Measurements from ENCODE around the gene ADCK1. TPM values are rescaled to one million over a fixed set of nuclear protein-coding genes. Genes with fewer than 3 reads are reported as not detected.

Gene ADCK1
- total RNA-seq, 2 donors from 2014 or later: 5.0 to 6.2 TPM

- DNase-seq (ENCODE audit: low spot score): no peak
- intact Hi-C loops (cut with DNase I): no loop called here
Measured at GRCh38 chr14:77965919-77966435, 166.1 kb downstream of the ADCK1 start.

- intact Hi-C loops (cut with DNase I): no loop called here
- DNase-seq (ENCODE audit: low spot score): no peak
Measured at GRCh38 chr14:77967110-77967509, 167.2 kb downstream of the ADCK1 start.

GRCh38 chr14:77970646-77971045 lies 170.7 kb downstream of the ADCK1 start:
- intact Hi-C loops (cut with DNase I): no loop called here
- DNase-seq (ENCODE audit: low spot score): no peak

- intact Hi-C loops (cut with DNase I): no loop called here
- DNase-seq (ENCODE audit: low spot score): no peak
Measured at GRCh38 chr14:77973246-77973645, 173.3 kb downstream of the ADCK1 start.

GRCh38 chr14:77976591-77976990 lies 176.7 kb downstream of the ADCK1 start:
- intact Hi-C loops (cut with DNase I): no loop called here
- no peak for DNase-seq (ENCODE audit: low spot score)

- no peak for DNase-seq (ENCODE audit: low spot score)
- intact Hi-C loops (cut with DNase I): no loop called here
Measured at GRCh38 chr14:77979171-77979570, 179.3 kb downstream of the ADCK1 start.

- no peak for DNase-seq (ENCODE audit: low spot score)
- intact Hi-C loops (cut with DNase I): no loop called here
Measured at GRCh38 chr14:77979666-77980351, 179.9 kb downstream of the ADCK1 start.

- intact Hi-C loops (cut with DNase I): no loop called here
- no peak for DNase-seq (ENCODE audit: low spot score)
Measured at GRCh38 chr14:77980475-77981321, 180.8 kb downstream of the ADCK1 start.

Other genes starting within 250 kb of the ADCK1 start
- gene SPTLC2, start 183.5 kb upstream of the ADCK1 start, total RNA-seq: 10 to 100 TPM; 27.3 to 29.9 TPM
- gene ALKBH1, start 92.1 kb upstream of the ADCK1 start, total RNA-seq: 1 to 10 TPM; 6.7 to 8.2 TPM
- gene SLIRP, start 92.0 kb upstream of the ADCK1 start, total RNA-seq: 10 to 100 TPM; 87.4 to 89.7 TPM
- 10 to 100 TPM; 52.5 to 58.1 TPM for gene SNW1, start 39.0 kb upstream of the ADCK1 start, total RNA-seq

All from posterior vena cava (tissue), 2 donors.